Activated T-helper 1 cell treated with anti-CD3 and anti-CD28 coated beads, Interleukin-12 subunit alpha, Interleukin-12 subunit beta, Interleukin-2, Interleukin-4 antibody, amounts not matched to agents 30 ng/mL and 10 ng/mL and 1 ng/mL, durations not matched to agents 14 hours and 24 hours and 36 hours (primary cell): ENCODE measurements around the gene AKT2. TPM values are rescaled to one million over a fixed set of nuclear protein-coding genes. Genes with fewer than 3 reads are reported as not detected.

Experiments used
- DNase-seq: peaks from one replicate; pipeline ENCODE4 v3.0.0; 2021; ENCODE audit warnings: low spot score
- H3K27ac Mint-ChIP-seq: one replicate; pipeline ENCODE4 v1.8.0; 2021; ENCODE audit warnings: mild to moderate bottlenecking, mixed read lengths
- H3K27me3 Mint-ChIP-seq: one replicate; pipeline ENCODE4 v1.8.0; 2022; ENCODE audit warnings: mild to moderate bottlenecking, moderate library complexity, mixed read lengths; ENCODE audit not compliant: insufficient read depth
- H3K36me3 Mint-ChIP-seq: one replicate; pipeline ENCODE4 v1.8.0; 2021; ENCODE audit warnings: low read depth, mixed read lengths
- H3K4me1 Mint-ChIP-seq: one replicate; pipeline ENCODE4 v1.8.0; 2021; ENCODE audit warnings: low read depth, mixed read lengths
- H3K4me3 Mint-ChIP-seq: one replicate; pipeline ENCODE4 v1.8.0; 2021; ENCODE audit warnings: mild to moderate bottlenecking, moderate library complexity, mixed read lengths
- H3K9me3 Mint-ChIP-seq: one replicate; pipeline ENCODE4 v1.8.0; 2021; ENCODE audit warnings: mixed read lengths
- intact Hi-C: fragments of 100-400 bp; cut with micrococcal nuclease; formaldehyde crosslinking; loops from one replicate; pipeline ENCODE4 v1.15.1; 2024
- total RNA-seq: library from RNA; stranded (reverse); gene quantifications from 2 replicates; pipeline ENCODE4 v1.2.3, GENCODE V29; 2022

AKT2 gene
- total RNA-seq, 1 donor from 2014 or later, result 170 TPM

- Mint-ChIP-seq H3K4me1 (peaks cover 29% of the 10 kb centered on the region), H3K36me3 (peaks cover 4% of the 10 kb centered on the region), H3K27ac (peak overlapping the region; percentile 98), H3K9me3 (no peaks in the 10 kb centered on the region), H3K4me3 (peak overlapping the region; percentile 80), H3K27me3 (no peaks in the 10 kb centered on the region)
- no peak for DNase-seq
- intact Hi-C loops, result loop anchor here (5.0 to 10.0 kb wide), 6 partner anchors 116 to 852 kb away; partner anchors contain the start of genes ACTMAP, COQ8B, ITPKC and RPS16
Measured at GRCh38 chr19:40286235-40286970, 1.3 kb upstream of the AKT2 start.

- Mint-ChIP-seq H3K4me1 (peaks cover 32% of the 10 kb centered on the region), H3K27me3 (no peaks in the 10 kb centered on the region), H3K9me3 (no peaks in the 10 kb centered on the region), H3K36me3 (peaks cover 4% of the 10 kb centered on the region), H3K27ac (peak overlapping the region; percentile 98), H3K4me3 (peak overlapping the region; percentile 80)
- intact Hi-C loops, result loop anchor here (1.0 to 10.0 kb wide), 13 partner anchors 63 to 977 kb away; partner anchors contain the start of genes ACTMAP, BLVRB, C19orf47 and COQ8B
- peak; percentile 98 for DNase-seq
Measured at GRCh38 chr19:40285353-40286234, 449 bp upstream of the AKT2 start.

- Mint-ChIP-seq H3K4me3 (peak overlapping the region; percentile 91), H3K27me3 (no peaks in the 10 kb centered on the region), H3K27ac (peak overlapping the region; percentile 93), H3K9me3 (no peaks in the 10 kb centered on the region), H3K4me1 (peaks cover 42% of the 10 kb centered on the region), H3K36me3 (peaks cover 6% of the 10 kb centered on the region)
- intact Hi-C loops, result loop anchor here (2.0 to 10.0 kb wide), 5 partner anchors 139 to 979 kb away; partner anchors contain the start of genes ACTMAP, BLVRB, RPS16 and SNRPA
- DNase-seq, result no peak
Measured at GRCh38 chr19:40284251-40284500, 969 bp downstream of the AKT2 start.

DNA sequence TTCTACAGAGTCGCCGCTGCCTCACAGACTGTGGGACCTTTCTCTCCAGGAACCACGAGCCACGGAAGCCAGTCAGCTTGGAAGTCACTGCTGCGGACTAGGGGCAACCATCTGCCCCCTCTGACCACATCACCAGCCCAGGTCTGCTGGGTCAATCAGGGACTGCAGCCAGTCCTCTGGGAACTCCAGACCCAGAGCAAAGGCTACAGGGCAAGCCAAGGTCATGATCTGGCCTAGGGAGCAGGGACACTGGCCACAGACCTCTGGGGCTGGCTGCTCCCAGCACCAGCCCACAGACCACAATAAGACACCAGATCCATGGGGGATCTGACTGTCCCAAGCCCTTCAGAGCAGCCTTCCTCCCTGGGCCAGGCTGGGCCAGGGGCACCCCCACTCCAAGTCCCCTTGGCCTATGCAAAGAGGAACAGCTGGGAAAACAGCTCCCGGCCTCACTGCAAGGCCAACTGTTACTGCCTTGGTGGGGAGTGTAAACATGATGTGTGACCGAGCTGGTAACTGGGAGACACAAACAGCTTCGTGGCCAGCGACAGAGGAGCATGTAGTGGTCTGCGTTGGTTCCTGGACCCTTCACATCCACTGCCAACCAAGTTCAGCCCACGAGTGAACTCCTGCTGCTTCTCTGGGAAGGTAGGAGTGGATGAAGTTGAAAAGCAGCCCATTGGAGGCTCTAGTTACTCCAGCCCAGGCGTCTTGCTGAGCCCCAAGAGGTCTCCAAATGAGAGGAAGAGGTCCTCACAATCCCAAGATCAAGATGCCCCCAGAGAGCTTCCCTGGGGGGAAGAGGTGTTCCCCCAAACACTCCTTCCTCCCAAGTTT lies 1.5 kb downstream of the AKT2 start:
- H3K4me1 Mint-ChIP-seq, result peaks cover 42% of the 10 kb centered on the region
- intact Hi-C loops, result loop anchor here (2.0 to 10.0 kb wide), 5 partner anchors 139 to 979 kb away; partner anchors contain the start of genes ACTMAP, BLVRB, RPS16 and SNRPA
- peaks cover 6% of the 10 kb centered on the region for H3K36me3 Mint-ChIP-seq
- peak overlapping the region; percentile 93 for H3K27ac Mint-ChIP-seq
- no peak for DNase-seq
- H3K4me3 Mint-ChIP-seq, result peak overlapping the region; percentile 91
- no peaks in the 10 kb centered on the region for H3K27me3 Mint-ChIP-seq
- H3K9me3 Mint-ChIP-seq, result no peaks in the 10 kb centered on the region

DNA sequence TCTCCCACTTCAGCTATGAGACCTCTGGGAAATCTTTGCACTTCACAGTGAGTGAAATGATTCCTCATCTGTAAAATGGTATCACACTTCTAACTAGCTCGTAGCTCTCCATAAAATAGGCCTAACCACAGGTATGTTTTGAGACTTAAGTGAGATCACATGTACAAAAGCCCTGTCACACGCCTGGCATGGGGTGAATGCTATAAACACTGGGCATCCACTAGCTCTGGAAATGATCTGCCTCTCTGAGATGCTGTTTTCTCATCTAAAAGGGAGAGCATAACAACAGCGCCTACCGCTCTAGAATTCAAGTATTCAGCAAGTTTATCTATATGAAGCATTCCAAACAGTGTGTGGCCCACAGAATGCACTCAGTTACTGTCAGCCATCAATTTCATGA lies 2.2 kb downstream of the AKT2 start:
- H3K4me1 Mint-ChIP-seq, result peaks cover 48% of the 10 kb centered on the region
- intact Hi-C loops, result loop anchor here (10.0 kb wide), 3 partner anchors 138 to 848 kb away; partner anchors contain the start of genes ACTMAP, RPS16 and SNRPA
- H3K9me3 Mint-ChIP-seq, result no peaks in the 10 kb centered on the region
- H3K36me3 Mint-ChIP-seq, result peaks cover 6% of the 10 kb centered on the region
- peak overlapping the region; percentile 91 for H3K4me3 Mint-ChIP-seq
- peak overlapping the region; percentile 78 for H3K27ac Mint-ChIP-seq
- no peaks in the 10 kb centered on the region for H3K27me3 Mint-ChIP-seq
- no peak for DNase-seq

GRCh38 chr19:40282209-40282580 lies 3.0 kb downstream of the AKT2 start:
- Mint-ChIP-seq H3K27ac (no peak overlapping the region), H3K27me3 (no peaks in the 10 kb centered on the region), H3K4me3 (no peak overlapping the region), H3K4me1 (peaks cover 56% of the 10 kb centered on the region), H3K36me3 (peaks cover 6% of the 10 kb centered on the region), H3K9me3 (no peaks in the 10 kb centered on the region)
- no peak for DNase-seq
- intact Hi-C loops, result loop anchor here (10.0 kb wide), 3 partner anchors 137 to 847 kb away; partner anchors contain the start of genes ACTMAP, RPS16 and SNRPA

DNA sequence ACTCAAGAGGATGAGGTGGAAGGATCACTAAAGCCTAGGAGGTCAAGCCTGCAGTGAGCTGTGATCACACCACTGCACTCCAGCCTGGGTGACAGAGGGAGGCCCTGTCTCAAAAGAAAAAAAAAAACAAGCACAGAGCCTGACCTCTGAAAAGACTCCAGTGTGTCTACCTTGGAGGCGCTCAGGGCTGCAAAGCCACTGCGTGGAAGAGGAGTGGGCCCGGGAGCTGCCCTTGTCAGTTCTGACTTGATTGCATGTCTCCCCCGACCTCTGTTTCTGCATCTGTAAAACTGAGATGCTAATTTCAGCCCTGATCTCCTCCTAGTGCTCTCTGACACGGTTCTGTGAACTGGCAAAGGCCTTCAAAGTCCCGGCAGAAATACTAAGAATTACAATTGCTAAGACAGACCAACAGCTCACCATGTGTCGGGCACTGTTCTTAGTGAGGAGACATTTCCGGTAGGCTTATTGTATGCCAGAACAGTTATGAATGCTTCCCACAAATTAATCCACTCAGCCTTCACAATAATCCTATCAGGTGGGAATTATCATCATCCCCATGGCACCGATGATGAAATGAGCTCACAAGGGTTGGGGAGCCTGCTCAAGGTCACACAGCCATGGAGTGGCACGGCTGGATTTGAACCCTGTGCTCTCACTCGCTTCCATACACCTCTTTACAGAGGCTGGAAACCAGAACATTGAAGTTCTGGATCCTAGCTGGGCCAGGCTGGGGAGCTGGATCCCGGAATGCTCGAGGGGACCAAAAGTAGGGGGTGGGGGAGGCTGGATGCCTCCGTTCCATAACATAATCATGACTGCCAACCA lies 3.5 kb downstream of the AKT2 start:
- Mint-ChIP-seq H3K36me3 (peaks cover 6% of the 10 kb centered on the region), H3K27me3 (no peaks in the 10 kb centered on the region), H3K27ac (no peak overlapping the region), H3K4me1 (peaks cover 53% of the 10 kb centered on the region), H3K4me3 (no peak overlapping the region), H3K9me3 (no peaks in the 10 kb centered on the region)
- DNase-seq, result no peak
- intact Hi-C loops, result loop anchor here (10.0 kb wide), 3 partner anchors 137 to 847 kb away; partner anchors contain the start of genes ACTMAP, RPS16 and SNRPA

GRCh38 chr19:40280608-40281221 lies 4.4 kb downstream of the AKT2 start:
- no peak for DNase-seq
- Mint-ChIP-seq H3K27me3 (no peaks in the 10 kb centered on the region), H3K4me3 (peak overlapping the region; percentile 4), H3K4me1 (peaks cover 50% of the 10 kb centered on the region), H3K9me3 (no peaks in the 10 kb centered on the region), H3K36me3 (peaks cover 6% of the 10 kb centered on the region), H3K27ac (peak overlapping the region; percentile 68)
- intact Hi-C loops, result loop anchor here (10.0 kb wide), 3 partner anchors 136 to 846 kb away; partner anchors contain the start of genes ACTMAP, RPS16 and SNRPA

DNA sequence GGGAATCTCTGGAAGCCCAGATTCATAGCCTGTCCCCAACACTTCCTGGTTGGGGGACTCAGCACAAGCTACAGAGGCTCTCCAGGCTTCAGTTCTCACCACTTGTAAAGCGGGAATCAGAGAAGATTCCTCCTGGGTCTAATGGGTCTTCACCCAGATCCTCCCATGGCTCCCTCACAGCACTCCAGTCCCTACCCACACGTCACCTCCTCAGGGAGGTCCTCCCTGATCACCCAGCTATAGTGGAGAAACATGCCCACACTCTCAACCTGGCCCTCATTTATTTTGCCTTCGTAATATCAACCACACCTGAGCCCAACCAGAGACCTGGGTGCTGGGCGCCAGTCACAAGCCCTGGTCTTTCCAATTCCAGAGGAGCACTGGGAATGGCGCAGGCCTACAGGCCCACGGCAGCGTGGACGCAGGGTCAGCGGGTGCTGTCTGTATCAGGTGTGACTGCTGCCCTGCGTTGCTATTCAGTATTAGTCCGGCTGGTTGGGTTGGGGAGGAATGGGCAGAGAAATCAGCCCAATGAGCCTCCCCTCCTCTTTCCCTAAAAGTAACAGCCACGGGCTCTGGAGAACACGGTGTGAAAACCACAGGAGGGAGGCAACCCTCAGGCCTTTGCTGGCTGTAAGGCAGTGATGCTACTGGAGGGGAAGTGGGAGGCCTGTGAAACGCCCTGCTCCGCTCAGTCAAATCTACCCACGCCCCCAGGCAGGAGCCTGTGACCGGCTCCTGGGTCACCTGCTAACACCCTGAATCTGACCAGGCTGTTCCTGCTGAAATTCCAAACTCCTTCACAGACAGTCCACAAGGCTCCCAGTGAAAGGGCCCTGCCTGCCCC lies 5.2 kb downstream of the AKT2 start:
- peaks cover 6% of the 10 kb centered on the region for H3K36me3 Mint-ChIP-seq
- peak overlapping the region; percentile 4 for H3K4me3 Mint-ChIP-seq
- no peaks in the 10 kb centered on the region for H3K27me3 Mint-ChIP-seq
- H3K4me1 Mint-ChIP-seq, result peaks cover 51% of the 10 kb centered on the region
- DNase-seq, result no peak
- H3K9me3 Mint-ChIP-seq, result no peaks in the 10 kb centered on the region
- intact Hi-C loops, result loop anchor here (10.0 kb wide), 3 partner anchors 135 to 845 kb away; partner anchors contain the start of genes ACTMAP, RPS16 and SNRPA
- peak overlapping the region; percentile 12 for H3K27ac Mint-ChIP-seq

GRCh38 chr19:40279120-40279551 lies 6.0 kb downstream of the AKT2 start:
- Mint-ChIP-seq H3K36me3 (peaks cover 4% of the 10 kb centered on the region), H3K27ac (no peak overlapping the region), H3K4me3 (no peak overlapping the region), H3K9me3 (no peaks in the 10 kb centered on the region), H3K4me1 (peaks cover 54% of the 10 kb centered on the region), H3K27me3 (no peaks in the 10 kb centered on the region)
- DNase-seq, result no peak
- intact Hi-C loops, result no loop called here
